Thyroid gland (tissue), 4 donors: Measurements from ENCODE around the gene PRPH. TPM values are rescaled to one million over a fixed set of nuclear protein-coding genes. Genes with fewer than 3 reads are reported as not detected.
"Not testable (repeated sequence)": the region's sequence is repeated elsewhere in the genome, so short reads cannot be mapped to it uniquely, and the experiment has no call there.

ENCODE experiments used
- DNase-seq, 2 donors: peaks; one replicate each; pipeline ENCODE4 v3.0.0-alpha.2; 2019
- H3K27ac ChIP-seq, 3 donors: fragments of 200-600 bp; sonication (generic); 1 replicate in 2 of 3; 2 replicates in 1 of 3; pipeline ENCODE4 v1.5.1; 2016 to 2019; ENCODE audit warnings: mild to moderate bottlenecking in 1 of 3, moderate library complexity in 1 of 3
- H3K27me3 ChIP-seq: fragments of 200-600 bp; sonication (generic); one replicate; pipeline ENCODE4 v1.5.1; 2019
- H3K36me3 ChIP-seq, 2 donors: fragments of 200-600 bp; sonication (generic); one replicate each; pipeline ENCODE4 v1.5.1; 2016 to 2019
- H3K4me1 ChIP-seq, 2 donors: fragments of 200-600 bp; sonication (generic); one replicate each; pipeline ENCODE4 v1.5.1; 2017 to 2019
- H3K4me3 ChIP-seq, 3 donors: fragments of 200-600 bp; sonication (generic); replicated peaks in 1 of 3; 1 replicate in 2 of 3; 2 replicates in 1 of 3; pipeline ENCODE4 v1.5.1; 2016; ENCODE audit warnings: mild to moderate bottlenecking in 1 of 3
- H3K9me3 ChIP-seq: fragments of 200-600 bp; sonication (generic); one replicate; pipeline ENCODE4 v1.5.1; 2017
- CTCF ChIP-seq, 6 experiments: fragments of 200-600 bp in 3 of 6; fragments of 450-650 bp in 3 of 6; sonication (generic) in 3 of 6; IDR thresholded peaks; one replicate each; pipeline ENCODE4 v1.5.1; 2016 to 2019; ENCODE audit warnings: antibody characterized with exemption in 6 of 6, mild to moderate bottlenecking in 2 of 6, inconsistent platforms in 1 of 6, moderate library complexity in 1 of 6
- POLR2A ChIP-seq, 2 donors: fragments of 450-650 bp; IDR thresholded peaks; one replicate each; pipeline ENCODE4 v1.6.1; 2017; ENCODE audit warnings: antibody characterized with exemption in 2 of 2, mild to moderate bottlenecking in 2 of 2, moderate library complexity in 1 of 2
- WGBS, 2 donors: methylation state at CpG; one replicate each; pipeline ENCODE4 v1.1.5; 2017; 5-methylcytosine and 5-hydroxymethylcytosine counted together
- intact Hi-C: fragments of 100-400 bp; cut with DNase I; formaldehyde crosslinking; loops from one replicate; pipeline ENCODE4 v1.15.1; 2023
- total RNA-seq, 4 donors: library from RNA; depleted of rRNA; stranded (reverse); fragments of >200 nt; gene quantifications; one replicate each; pipeline ENCODE4 v1.2.3, GENCODE V29; 2016

PRPH gene
- total RNA-seq, 4 donors from 2014 or later: 0.67 TPM; not detected in 3

- intact Hi-C loops: no loop called here
- TF ChIP-seq CTCF (IDR thresholded peaks at IDR 0.05): no peak
- TF ChIP-seq POLR2A (IDR thresholded peaks at IDR 0.05): no peak
- no peaks in the 10 kb centered on the region for H3K36me3 ChIP-seq
- H3K4me3 ChIP-seq: no peak overlapping the region
- no peaks in the 10 kb centered on the region for H3K9me3 ChIP-seq
- H3K27ac ChIP-seq: no peak overlapping the region
- no peaks in the 10 kb centered on the region for H3K4me1 ChIP-seq
- WGBS, 2 donors: 85 to 100% methylated on average over 1 of the region's 1 CpG
- no peaks in the 10 kb centered on the region for H3K27me3 ChIP-seq
- DNase-seq: no peak
Measured at GRCh38 chr12:49314811-49315210, 19.9 kb downstream of the PRPH start.

- H3K27ac ChIP-seq, H3K36me3 ChIP-seq, intact Hi-C loops, H3K4me3 ChIP-seq, H3K9me3 ChIP-seq, DNase-seq, H3K4me1 ChIP-seq, H3K27me3 ChIP-seq: not testable (repeated sequence)
- 95 to 96% methylated on average over 10 of the region's 10 CpGs for WGBS, 2 donors
Measured at GRCh38 chr12:49317118-49317517, 22.2 kb downstream of the PRPH start.

GRCh38 chr12:49320411-49321103, 25.6 kb downstream of the PRPH start:
- intact Hi-C loops, H3K27ac ChIP-seq, H3K36me3 ChIP-seq, H3K4me1 ChIP-seq, H3K4me3 ChIP-seq, H3K27me3 ChIP-seq, H3K9me3 ChIP-seq, DNase-seq: not testable (repeated sequence)
- WGBS, 2 donors: 92 to 95% methylated on average over 9 of the region's 9 CpGs

GRCh38 chr12:49322367-49322707, 27.4 kb downstream of the PRPH start:
- no peaks in the 10 kb centered on the region for H3K27me3 ChIP-seq
- WGBS, 2 donors: 49 to 50% methylated on average over 12 of the region's 12 CpGs
- no peaks in the 10 kb centered on the region for H3K9me3 ChIP-seq
- no peaks in the 10 kb centered on the region for H3K36me3 ChIP-seq
- TF ChIP-seq POLR2A (IDR thresholded peaks at IDR 0.05): no peak
- TF ChIP-seq CTCF (IDR thresholded peaks at IDR 0.05): no peak
- H3K27ac ChIP-seq: peak overlapping the region in 2 of 3 donors; percentile 41 to 47
- no peak for DNase-seq
- intact Hi-C loops: no loop called here
- H3K4me3 ChIP-seq: peak overlapping the region in 2 of 3 donors; percentile 55 to 69
- peaks cover 0 to 10% of the 10 kb centered on the region in 2 donors for H3K4me1 ChIP-seq

GRCh38 chr12:49322708-49323523, 28.0 kb downstream of the PRPH start, which contains the start of gene TROAP:
TROAP (plus strand) TSS chr12:49323255; CDS start chr12:49323609, 354 bp downstream.
- peak; percentile 97 to 98 for DNase-seq
- no peaks in the 10 kb centered on the region for H3K9me3 ChIP-seq
- 1 to 2% methylated on average over 62 to 64 of the region's 65 CpGs for WGBS, 2 donors
- H3K36me3 ChIP-seq: no peaks in the 10 kb centered on the region
- intact Hi-C loops: no loop called here
- H3K4me3 ChIP-seq: peak within 1 kb of the TSS in 2 of 3 donors; percentile 55 to 69
- no peak for TF ChIP-seq CTCF (IDR thresholded peaks at IDR 0.05)
- peak in 1 of 2 donors; percentile 75 for TF ChIP-seq POLR2A (IDR thresholded peaks at IDR 0.05)
- H3K27me3 ChIP-seq: no peaks in the 10 kb centered on the region
- peak within 1 kb of the TSS in 2 of 3 donors; percentile 41 to 47 for H3K27ac ChIP-seq
- H3K4me1 ChIP-seq: peaks cover 0 to 10% of the 10 kb centered on the region in 2 donors
